GM18502 (cell line): ENCODE results near the gene CTSZ.
"Not testable (repeated sequence)": the region's sequence is repeated elsewhere in the genome, so short reads cannot be mapped to it uniquely, and the experiment has no call there.

ENCODE experiments used
- ATAC-seq: cut with Tn5 transposase; IDR thresholded peaks from one replicate; pipeline ENCODE4 v1.9.1; 2021; ENCODE audit warnings: mild to moderate bottlenecking; ENCODE audit not compliant: unreplicated experiment, poor library complexity

Gene CTSZ

GRCh38 chr20:58983115-58983468 is 24.0 kb downstream of the CTSZ start:
- ATAC-seq, result not testable (repeated sequence)

- no peak for ATAC-seq
Measured at GRCh38 chr20:58982406-58983114, 24.5 kb downstream of the CTSZ start.

GRCh38 chr20:58981628-58982364 is 25.3 kb downstream of the CTSZ start:
- ATAC-seq, result peak; percentile 4

- peak; percentile 79 for ATAC-seq
Measured at GRCh38 chr20:58980711-58981627, 26.1 kb downstream of the CTSZ start, which contains the start of gene NELFCD. TSS of gene NELFCD (plus strand) at chr20:58981256. CDS start at chr20:58981310, 54 bp downstream.

GRCh38 chr20:58978351-58979190 is 28.5 kb downstream of the CTSZ start:
- ATAC-seq, result no peak

- peak; percentile 36 for ATAC-seq
Measured at GRCh38 chr20:58976061-58976730, 30.9 kb downstream of the CTSZ start.

- ATAC-seq, result no peak
Measured at GRCh38 chr20:58975353-58975752, 31.7 kb downstream of the CTSZ start.

GRCh38 chr20:58973866-58974265 is 33.2 kb downstream of the CTSZ start:
- ATAC-seq, result no peak

GRCh38 chr20:58973179-58973578 is 33.9 kb downstream of the CTSZ start:
- no peak for ATAC-seq

- no peak for ATAC-seq
Measured at GRCh38 chr20:58971429-58971828, 35.6 kb downstream of the CTSZ start.

GRCh38 chr20:58970146-58970545 is 36.9 kb downstream of the CTSZ start:
- peak; percentile 49 for ATAC-seq

GRCh38 chr20:58969439-58969838 is 37.6 kb downstream of the CTSZ start:
- ATAC-seq, result no peak

GRCh38 chr20:58967652-58968429 is 39.2 kb downstream of the CTSZ start:
- no peak for ATAC-seq

GRCh38 chr20:58965270-58966064 is 41.6 kb downstream of the CTSZ start:
- no peak for ATAC-seq

- not testable (repeated sequence) for ATAC-seq
Measured at GRCh38 chr20:58963922-58964321, 43.1 kb downstream of the CTSZ start.

GRCh38 chr20:58963060-58963584 is 43.9 kb downstream of the CTSZ start:
- no peak for ATAC-seq

- no peak for ATAC-seq
Measured at GRCh38 chr20:58959652-58960051, 47.4 kb downstream of the CTSZ start.

GRCh38 chr20:58956078-58956477 is 51.0 kb downstream of the CTSZ start:
- ATAC-seq, result no peak
